OCI-LY1 (cell line): ENCODE results near the gene ARHGEF39.

Experiments
- H2AFZ ChIP-seq: fragments of 200-600 bp; sonication (generic), shearing (Covaris generic); 2 replicates; pipeline ENCODE4 v1.6.0; 2014; ENCODE audit warnings: antibody characterized with exemption, mild to moderate bottlenecking, low read length
- H3F3A ChIP-seq: fragments of 200-600 bp; sonication (generic), shearing (Covaris generic); 2 replicates; pipeline ENCODE4 v1.6.0; 2014; ENCODE audit warnings: mild to moderate bottlenecking, antibody characterized with exemption, low read length, moderate library complexity; ENCODE audit not compliant: insufficient read depth
- H3K27ac ChIP-seq: fragments of 200-600 bp; sonication (generic); 2 replicates; pipeline ENCODE4 v1.5.1; 2014; ENCODE audit warnings: low read length, mixed run types, mild to moderate bottlenecking, low read depth; ENCODE audit not compliant: poor library complexity, severe bottlenecking
- H3K27me3 ChIP-seq: fragments of 200-600 bp; sonication (generic); 2 replicates; pipeline ENCODE4 v1.6.0; 2014; ENCODE audit warnings: antibody characterized with exemption, mild to moderate bottlenecking, low read length, moderate library complexity; ENCODE audit not compliant: insufficient read depth
- H3K36me3 ChIP-seq: fragments of 200-600 bp; sonication (generic); 2 replicates; pipeline ENCODE4 v1.6.1; 2014; ENCODE audit warnings: mild to moderate bottlenecking, antibody characterized with exemption, low read length, moderate library complexity, mixed read lengths; ENCODE audit not compliant: insufficient read depth
- H3K4me1 ChIP-seq: fragments of 200-600 bp; sonication (generic); 2 replicates; pipeline ENCODE4 v1.5.1; 2014; ENCODE audit warnings: mild to moderate bottlenecking, low read length, moderate library complexity; ENCODE audit not compliant: insufficient read depth, severe bottlenecking
- H3K4me2 ChIP-seq: fragments of 200-600 bp; sonication (generic), shearing (Covaris generic); 2 replicates; pipeline ENCODE4 v1.6.1; 2014; ENCODE audit warnings: low read length
- H3K4me3 ChIP-seq: fragments of 200-600 bp; sonication (generic); 2 replicates; pipeline ENCODE4 v1.5.1; 2014; ENCODE audit warnings: low read length, low read depth, mild to moderate bottlenecking, mixed read lengths; ENCODE audit not compliant: poor library complexity, severe bottlenecking
- H3K79me2 ChIP-seq: fragments of 200-600 bp; shearing (Covaris generic); 2 replicates; pipeline ENCODE4 v1.6.1; 2016; ENCODE audit warnings: mixed run types, low read length, mixed read lengths; ENCODE audit not compliant: insufficient read depth
- H3K9ac ChIP-seq: fragments of 200-600 bp; sonication (generic), shearing (Covaris generic); 2 replicates; pipeline ENCODE4 v1.6.1; 2014; ENCODE audit warnings: mild to moderate bottlenecking, low read length, mixed read lengths
- H3K9me2 ChIP-seq: fragments of 200-600 bp; sonication (generic), shearing (Covaris generic); 2 replicates; pipeline ENCODE4 v1.6.1; 2014; ENCODE audit warnings: low read depth, mild to moderate bottlenecking, low read length, mixed read lengths
- H3K9me3 ChIP-seq: fragments of 200-600 bp; shearing (Covaris generic); 2 replicates; pipeline ENCODE4 v1.6.1; 2014; ENCODE audit warnings: low read length, mixed read lengths
- H4K20me1 ChIP-seq: fragments of 200-600 bp; sonication (generic), shearing (Covaris generic); 2 replicates; pipeline ENCODE4 v1.6.0; 2016; ENCODE audit warnings: mild to moderate bottlenecking, low read length; ENCODE audit not compliant: insufficient read depth
- CTCF ChIP-seq: fragments of 200-600 bp; sonication (generic), shearing (Covaris generic); IDR thresholded peaks from 2 replicates; pipeline ENCODE4 v1.5.1; 2017; ENCODE audit warnings: mild to moderate bottlenecking, antibody characterized with exemption, low read length, moderate library complexity, mixed read lengths
- EZH2 ChIP-seq: fragments of 200-600 bp; sonication (generic), shearing (Covaris generic); IDR thresholded peaks from 2 replicates; pipeline ENCODE4 v1.8.0; 2017; ENCODE audit warnings: borderline replicate concordance, mixed run types, mild to moderate bottlenecking, antibody characterized with exemption, low read length, moderate library complexity, mixed read lengths

The ARHGEF39 gene

GRCh38 chr9:35657546-35658136, 7.4 kb downstream of the ARHGEF39 start, which contains the start of gene RMRP:
Gene RMRP (minus strand): TSS chr9:35658019.
- H3K27me3 ChIP-seq = no peaks in the 10 kb centered on the region
- no peaks in the 10 kb centered on the region for H3K9me2 ChIP-seq
- H3F3A ChIP-seq = no peaks in the 10 kb centered on the region
- peak within 1 kb of the TSS; percentile 90 for H3K4me3 ChIP-seq
- TF ChIP-seq CTCF = peak; percentile 5; the same call in 1 of the 2 replicates
- TF ChIP-seq EZH2 = no peak
- peaks cover 50% of the 10 kb centered on the region for H3K4me1 ChIP-seq
- H3K9ac ChIP-seq = peak within 1 kb of the TSS; percentile 97
- H3K79me2 ChIP-seq = no peaks in the 10 kb centered on the region
- no peaks in the 10 kb centered on the region for H4K20me1 ChIP-seq
- H3K36me3 ChIP-seq = peaks cover 26% of the 10 kb centered on the region; the same call in 1 of the 2 replicates
- H3K4me2 ChIP-seq = peak within 1 kb of the TSS; percentile 91
- no peaks in the 10 kb centered on the region for H3K9me3 ChIP-seq
- no peak within 1 kb of the TSS for H2AFZ ChIP-seq
- H3K27ac ChIP-seq = peak within 1 kb of the TSS; percentile 76

GRCh38 chr9:35656831-35657545, 8.0 kb downstream of the ARHGEF39 start:
- Histone ChIP-seq H3K4me2 (peak overlapping the region; percentile 91), H3K4me1 (peaks cover 48% of the 10 kb centered on the region), H3K27me3 (no peaks in the 10 kb centered on the region), H3K9me2 (no peaks in the 10 kb centered on the region), H4K20me1 (no peaks in the 10 kb centered on the region), H3K4me3 (peak overlapping the region; percentile 90), H3K36me3 (peaks cover 19% of the 10 kb centered on the region; the same call in 1 of the 2 replicates), H3K9ac (peak overlapping the region; percentile 31; the same call in 1 of the 2 replicates), H3K79me2 (no peaks in the 10 kb centered on the region), H2AFZ (no peak overlapping the region), H3F3A (no peaks in the 10 kb centered on the region), H3K27ac (peak overlapping the region; percentile 76), H3K9me3 (no peaks in the 10 kb centered on the region)
- TF ChIP-seq CTCF = no peak
- no peak for TF ChIP-seq EZH2

- no peaks in the 10 kb centered on the region for H3K27me3 ChIP-seq
- no peaks in the 10 kb centered on the region for H3K9me2 ChIP-seq
- no peak for TF ChIP-seq EZH2
- TF ChIP-seq CTCF = no peak
Observed at GRCh38 chr9:35656348-35656747, 8.6 kb downstream of the ARHGEF39 start.

More at GRCh38 chr9:35656348-35656747, 8.6 kb downstream of the ARHGEF39 start:
- no peaks in the 10 kb centered on the region for H3K9me3 ChIP-seq
- no peak overlapping the region for H2AFZ ChIP-seq
- no peaks in the 10 kb centered on the region; the same call in 1 of the 2 replicates for H3F3A ChIP-seq
- no peak overlapping the region for H3K27ac ChIP-seq
- no peaks in the 10 kb centered on the region for H3K79me2 ChIP-seq
- no peak overlapping the region for H3K9ac ChIP-seq
- no peak overlapping the region for H3K4me2 ChIP-seq
- H3K4me3 ChIP-seq = no peak overlapping the region
- no peaks in the 10 kb centered on the region for H4K20me1 ChIP-seq
- peaks cover 49% of the 10 kb centered on the region for H3K4me1 ChIP-seq
- peaks cover 14% of the 10 kb centered on the region; the same call in 1 of the 2 replicates for H3K36me3 ChIP-seq
